Astrocyte (in vitro differentiated cells and primary cell): Measurements from ENCODE around the gene PNPLA2. TPM values are rescaled to one million over a fixed set of nuclear protein-coding genes. Genes with fewer than 3 reads are reported as not detected.

Experiments
- DNase-seq: peaks from one replicate; pipeline ENCODE4 v3.0.0-alpha.2; 2010; ENCODE audit warnings: low read depth
- FAIRE-seq: peaks from 2 replicates; lab custom pipeline; 2011; peaks lifted over from hg19 to GRCh38; lab: Jason Lieb, UNC
- H2AFZ ChIP-seq: 2 replicates; pipeline ENCODE4 v1.6.0; 2012; ENCODE audit warnings: low read depth, low read length, inconsistent platforms
- H3K27ac ChIP-seq: 2 replicates; pipeline ENCODE4 v1.5.1; 2011; ENCODE audit warnings: low read depth, low read length, inconsistent platforms
- H3K27me3 ChIP-seq: 2 replicates; pipeline ENCODE4 v1.6.0; 2011; ENCODE audit warnings: low read length, inconsistent platforms; ENCODE audit not compliant: insufficient read depth
- H3K36me3 ChIP-seq: 2 replicates; pipeline ENCODE4 v1.5.1; 2011; ENCODE audit warnings: low read length, inconsistent platforms; ENCODE audit not compliant: insufficient read depth
- H3K4me1 ChIP-seq: 2 replicates; pipeline ENCODE4 v1.5.1; 2011; ENCODE audit warnings: low read length, inconsistent platforms; ENCODE audit not compliant: insufficient read depth
- H3K4me2 ChIP-seq: 2 replicates; pipeline ENCODE4 v1.6.0; 2012; ENCODE audit warnings: low read length, inconsistent platforms
- H3K4me3 ChIP-seq: 2 replicates; pipeline ENCODE4 v1.5.1; 2011; ENCODE audit warnings: low read depth, mild to moderate bottlenecking, low read length, inconsistent platforms; ENCODE audit not compliant: insufficient read depth
- H3K79me2 ChIP-seq: 2 replicates; pipeline ENCODE4 v1.6.0; 2012; ENCODE audit warnings: mild to moderate bottlenecking, low read length, inconsistent platforms; ENCODE audit not compliant: insufficient read depth
- H3K9ac ChIP-seq: 2 replicates; pipeline ENCODE4 v1.6.0; 2012; ENCODE audit warnings: mild to moderate bottlenecking, low read length, inconsistent platforms
- H3K9me3 ChIP-seq: 2 replicates; pipeline ENCODE4 v1.5.1; 2012; ENCODE audit warnings: low read depth, mild to moderate bottlenecking, low read length, inconsistent platforms; ENCODE audit not compliant: insufficient read depth
- H4K20me1 ChIP-seq: 2 replicates; pipeline ENCODE4 v1.6.0; 2012; ENCODE audit warnings: low read length, inconsistent platforms; ENCODE audit not compliant: insufficient read depth
- H3K27ac Mint-ChIP-seq: one replicate; pipeline ENCODE4 v1.8.0; 2021; ENCODE audit warnings: mild to moderate bottlenecking, mixed read lengths; ENCODE audit not compliant: unreplicated experiment
- H3K27me3 Mint-ChIP-seq: one replicate; pipeline ENCODE4 v1.8.0; 2021; ENCODE audit warnings: low read depth, mixed read lengths; ENCODE audit not compliant: unreplicated experiment
- H3K36me3 Mint-ChIP-seq: one replicate; pipeline ENCODE4 v1.8.0; 2021; ENCODE audit warnings: low read depth, mixed read lengths; ENCODE audit not compliant: unreplicated experiment
- H3K4me1 Mint-ChIP-seq: one replicate; pipeline ENCODE4 v1.8.0; 2021; ENCODE audit warnings: low read depth, mixed read lengths; ENCODE audit not compliant: unreplicated experiment
- H3K4me3 Mint-ChIP-seq: one replicate; pipeline ENCODE4 v1.8.0; 2021; ENCODE audit warnings: mild to moderate bottlenecking, moderate library complexity, mixed read lengths; ENCODE audit not compliant: unreplicated experiment
- H3K9me3 Mint-ChIP-seq: one replicate; pipeline ENCODE4 v1.8.0; 2021; ENCODE audit warnings: mild to moderate bottlenecking, mixed read lengths; ENCODE audit not compliant: unreplicated experiment
- CTCF ChIP-seq: IDR thresholded peaks from 2 replicates; pipeline ENCODE4 v1.5.1; 2011; ENCODE audit warnings: low read depth, mild to moderate bottlenecking, inconsistent platforms, low read length, moderate library complexity; ENCODE audit not compliant: insufficient read depth
- EZH2 ChIP-seq: IDR thresholded peaks from 2 replicates; pipeline ENCODE4 v1.6.1; 2012; ENCODE audit warnings: mild to moderate bottlenecking, low read length, inconsistent platforms; ENCODE audit not compliant: insufficient read depth
- total RNA-seq: library from RNA; stranded (reverse); gene quantifications from 2 replicates; pipeline ENCODE4 v1.2.1, GENCODE V29; 2021

The PNPLA2 gene
- total RNA-seq, 1 donor from 2014 or later = 46.8 TPM

- no peak overlapping the region for H3K4me2 ChIP-seq
- peaks cover 19% of the 10 kb centered on the region for H3K36me3 ChIP-seq
- H3K27ac Mint-ChIP-seq = no peak overlapping the region
- H4K20me1 ChIP-seq = peaks cover 83% of the 10 kb centered on the region
- H3K4me1 ChIP-seq = peaks cover 53% of the 10 kb centered on the region
- FAIRE-seq (no peak), DNase-seq (no peak)
- no peaks in the 10 kb centered on the region for H3K9me3 Mint-ChIP-seq
- H3K27me3 ChIP-seq = no peaks in the 10 kb centered on the region
- H3K27ac ChIP-seq = no peak overlapping the region
- H3K79me2 ChIP-seq = peaks cover 87% of the 10 kb centered on the region
- H3K36me3 Mint-ChIP-seq = peaks cover 6% of the 10 kb centered on the region
- H3K4me3 ChIP-seq = no peak overlapping the region
- H3K9ac ChIP-seq = no peak overlapping the region
- H3K9me3 ChIP-seq = no peaks in the 10 kb centered on the region
- no peak overlapping the region for H3K4me3 Mint-ChIP-seq
- TF ChIP-seq EZH2 (no peak), CTCF (no peak)
- peaks cover 22% of the 10 kb centered on the region for H3K4me1 Mint-ChIP-seq
- no peak overlapping the region for H2AFZ ChIP-seq
- H3K27me3 Mint-ChIP-seq = peaks cover under 1% of the 10 kb centered on the region
Observed at GRCh38 chr11:836700-837099, 18.0 kb downstream of the PNPLA2 start.

- H3K4me2 ChIP-seq = no peak overlapping the region
- H3K27ac Mint-ChIP-seq = no peak overlapping the region
- H3K9me3 Mint-ChIP-seq = no peaks in the 10 kb centered on the region
- no peak overlapping the region for H3K4me3 ChIP-seq
- H3K79me2 ChIP-seq = peaks cover 92% of the 10 kb centered on the region
- H3K4me1 Mint-ChIP-seq = peaks cover 20% of the 10 kb centered on the region
- peaks cover 85% of the 10 kb centered on the region for H4K20me1 ChIP-seq
- H3K4me1 ChIP-seq = peaks cover 46% of the 10 kb centered on the region
- H2AFZ ChIP-seq = no peak overlapping the region
- no peak overlapping the region for H3K9ac ChIP-seq
- DNase-seq = no peak
- H3K9me3 ChIP-seq = no peaks in the 10 kb centered on the region
- TF ChIP-seq CTCF (no peak), EZH2 (no peak)
- peaks cover 19% of the 10 kb centered on the region for H3K36me3 ChIP-seq
- no peaks in the 10 kb centered on the region for H3K27me3 ChIP-seq
- H3K27ac ChIP-seq = no peak overlapping the region
- FAIRE-seq = no peak
- H3K27me3 Mint-ChIP-seq = no peaks in the 10 kb centered on the region
- H3K36me3 Mint-ChIP-seq = peaks cover 6% of the 10 kb centered on the region
- no peak overlapping the region for H3K4me3 Mint-ChIP-seq
Observed at GRCh38 chr11:837189-837989, 18.7 kb downstream of the PNPLA2 start.

- no peak overlapping the region for H2AFZ ChIP-seq
- H3K9ac ChIP-seq = no peak overlapping the region
- H3K9me3 ChIP-seq = no peaks in the 10 kb centered on the region
- no peaks in the 10 kb centered on the region for H3K27me3 ChIP-seq
- H3K4me1 ChIP-seq = peaks cover 44% of the 10 kb centered on the region
- TF ChIP-seq CTCF = no peak
- H3K4me3 ChIP-seq = no peak overlapping the region
- H3K4me2 ChIP-seq = no peak overlapping the region
- DNase-seq = no peak
- peaks cover 20% of the 10 kb centered on the region for H3K4me1 Mint-ChIP-seq
- H3K36me3 ChIP-seq = peaks cover 19% of the 10 kb centered on the region
- no peaks in the 10 kb centered on the region for H3K27me3 Mint-ChIP-seq
- H3K79me2 ChIP-seq = peaks cover 92% of the 10 kb centered on the region
- H3K4me3 Mint-ChIP-seq = no peak overlapping the region
- no peaks in the 10 kb centered on the region for H3K9me3 Mint-ChIP-seq
- H3K27ac ChIP-seq = no peak overlapping the region
- no peak for FAIRE-seq
- H3K36me3 Mint-ChIP-seq = peaks cover 6% of the 10 kb centered on the region
- peaks cover 85% of the 10 kb centered on the region for H4K20me1 ChIP-seq
- no peak overlapping the region for H3K27ac Mint-ChIP-seq
Observed at GRCh38 chr11:837990-838307, 19.2 kb downstream of the PNPLA2 start.
